T-helper 2 cell treated with Interferon-gamma antibody and Interleukin-4, amounts not matched to agents 5 μg/mL and 100 μg/mL, for 36 hours (primary cell): ENCODE data around the gene EP300.
A peak's percentile ranks its signal among the peaks of the same experiment; 100 is the strongest.
"Not testable (repeated sequence)": the region's sequence is repeated elsewhere in the genome, so short reads cannot be mapped to it uniquely, and the experiment has no call there.

Experiments used
- DNase-seq: peaks from one replicate; pipeline ENCODE4 v3.0.0; 2021; ENCODE audit warnings: low spot score
- H3K27ac Mint-ChIP-seq: one replicate; pipeline ENCODE4 v1.8.0; 2021; ENCODE audit warnings: mild to moderate bottlenecking, mixed read lengths
- H3K27me3 Mint-ChIP-seq: one replicate; pipeline ENCODE4 v1.8.0; 2021; ENCODE audit warnings: low read depth, mixed read lengths
- H3K36me3 Mint-ChIP-seq: one replicate; pipeline ENCODE4 v1.8.0; 2021; ENCODE audit warnings: low read depth, mixed read lengths
- H3K4me1 Mint-ChIP-seq: one replicate; pipeline ENCODE4 v1.8.0; 2021; ENCODE audit warnings: low read depth, mixed read lengths
- H3K4me3 Mint-ChIP-seq: one replicate; pipeline ENCODE4 v1.8.0; 2022; ENCODE audit warnings: mild to moderate bottlenecking, moderate library complexity, mixed read lengths
- H3K9me3 Mint-ChIP-seq: one replicate; pipeline ENCODE4 v1.8.0; 2021; ENCODE audit warnings: mixed read lengths

Gene EP300

GRCh38 chr22:41147722-41148121, 55.3 kb downstream of the EP300 start:
- Mint-ChIP-seq H3K4me1 (no peaks in the 10 kb centered on the region), H3K4me3 (no peak overlapping the region), H3K36me3 (peaks cover 62% of the 10 kb centered on the region), H3K27ac (no peak overlapping the region), H3K9me3 (no peaks in the 10 kb centered on the region), H3K27me3 (no peaks in the 10 kb centered on the region)
- DNase-seq = no peak

GRCh38 chr22:41152902-41153301, 60.5 kb downstream of the EP300 start:
- H3K27me3 Mint-ChIP-seq = no peaks in the 10 kb centered on the region
- no peaks in the 10 kb centered on the region for H3K9me3 Mint-ChIP-seq
- H3K4me3 Mint-ChIP-seq = no peak overlapping the region
- peaks cover 79% of the 10 kb centered on the region for H3K36me3 Mint-ChIP-seq
- no peak for DNase-seq
- H3K27ac Mint-ChIP-seq = no peak overlapping the region
- no peaks in the 10 kb centered on the region for H3K4me1 Mint-ChIP-seq

GRCh38 chr22:41157083-41157482, 64.7 kb downstream of the EP300 start:
- H3K4me1 Mint-ChIP-seq = no peaks in the 10 kb centered on the region
- peaks cover 72% of the 10 kb centered on the region for H3K36me3 Mint-ChIP-seq
- H3K27ac Mint-ChIP-seq = no peak overlapping the region

GRCh38 chr22:41169157-41169556, 76.8 kb downstream of the EP300 start:
- DNase-seq = no peak
- H3K4me1 Mint-ChIP-seq = no peaks in the 10 kb centered on the region
- H3K9me3 Mint-ChIP-seq = no peaks in the 10 kb centered on the region
- H3K27ac Mint-ChIP-seq = no peak overlapping the region
- H3K36me3 Mint-ChIP-seq = peaks cover 54% of the 10 kb centered on the region
- no peak overlapping the region for H3K4me3 Mint-ChIP-seq
- H3K27me3 Mint-ChIP-seq = no peaks in the 10 kb centered on the region

More at GRCh38 chr22:41157083-41157482, 64.7 kb downstream of the EP300 start:
- H3K9me3 Mint-ChIP-seq = no peaks in the 10 kb centered on the region
- H3K4me3 Mint-ChIP-seq = no peak overlapping the region
- no peaks in the 10 kb centered on the region for H3K27me3 Mint-ChIP-seq
- no peak for DNase-seq

- no peak for DNase-seq
- H3K27ac Mint-ChIP-seq = no peak overlapping the region
- no peaks in the 10 kb centered on the region for H3K4me1 Mint-ChIP-seq
- H3K36me3 Mint-ChIP-seq = peaks cover 65% of the 10 kb centered on the region
- H3K9me3 Mint-ChIP-seq = no peaks in the 10 kb centered on the region
- no peaks in the 10 kb centered on the region for H3K27me3 Mint-ChIP-seq
- H3K4me3 Mint-ChIP-seq = no peak overlapping the region
Measured at GRCh38 chr22:41171996-41172395, 79.6 kb downstream of the EP300 start.

- no peak overlapping the region for H3K4me3 Mint-ChIP-seq
- H3K27ac Mint-ChIP-seq = no peak overlapping the region
- H3K4me1 Mint-ChIP-seq = no peaks in the 10 kb centered on the region
- peaks cover 63% of the 10 kb centered on the region for H3K36me3 Mint-ChIP-seq
- no peaks in the 10 kb centered on the region for H3K9me3 Mint-ChIP-seq
- H3K27me3 Mint-ChIP-seq = no peaks in the 10 kb centered on the region
- DNase-seq = no peak
Measured at GRCh38 chr22:41175546-41175945, 83.2 kb downstream of the EP300 start.

- Mint-ChIP-seq H3K27ac (no peak overlapping the region), H3K36me3 (peaks cover 61% of the 10 kb centered on the region), H3K4me3 (no peak overlapping the region), H3K9me3 (no peaks in the 10 kb centered on the region), H3K27me3 (no peaks in the 10 kb centered on the region), H3K4me1 (peaks cover 3% of the 10 kb centered on the region)
- DNase-seq = no peak
Measured at GRCh38 chr22:41177040-41177621, 84.7 kb downstream of the EP300 start.

- Mint-ChIP-seq H3K4me1 (peaks cover 3% of the 10 kb centered on the region), H3K9me3 (no peaks in the 10 kb centered on the region), H3K27me3 (no peaks in the 10 kb centered on the region), H3K4me3 (no peak overlapping the region), H3K27ac (no peak overlapping the region), H3K36me3 (peaks cover 55% of the 10 kb centered on the region)
- DNase-seq = no peak
Measured at GRCh38 chr22:41177622-41178424, 85.4 kb downstream of the EP300 start.

GRCh38 chr22:41178425-41178975, 86.1 kb downstream of the EP300 start:
- DNase-seq = no peak
- Mint-ChIP-seq H3K36me3 (peaks cover 48% of the 10 kb centered on the region), H3K27ac (no peak overlapping the region), H3K9me3 (no peaks in the 10 kb centered on the region), H3K4me3 (no peak overlapping the region), H3K27me3 (no peaks in the 10 kb centered on the region), H3K4me1 (peaks cover 3% of the 10 kb centered on the region)

GRCh38 chr22:41180362-41180761, 88.0 kb downstream of the EP300 start:
- not testable (repeated sequence) for H3K4me1 Mint-ChIP-seq, H3K9me3 Mint-ChIP-seq, DNase-seq, H3K4me3 Mint-ChIP-seq, H3K27ac Mint-ChIP-seq, H3K27me3 Mint-ChIP-seq
- peaks cover 38% of the 10 kb centered on the region for H3K36me3 Mint-ChIP-seq

GRCh38 chr22:41180926-41181325, 88.5 kb downstream of the EP300 start:
- H3K27me3 Mint-ChIP-seq = no peaks in the 10 kb centered on the region
- H3K4me3 Mint-ChIP-seq = no peak overlapping the region
- no peaks in the 10 kb centered on the region for H3K9me3 Mint-ChIP-seq
- peaks cover 3% of the 10 kb centered on the region for H3K4me1 Mint-ChIP-seq
- H3K36me3 Mint-ChIP-seq = peaks cover 32% of the 10 kb centered on the region
- no peak overlapping the region for H3K27ac Mint-ChIP-seq
- DNase-seq = no peak

GRCh38 chr22:41181349-41182241, 89.2 kb downstream of the EP300 start:
- Mint-ChIP-seq H3K4me3 (no peak overlapping the region), H3K27ac (peak overlapping the region; percentile 62), H3K27me3 (no peaks in the 10 kb centered on the region), H3K9me3 (no peaks in the 10 kb centered on the region), H3K36me3 (peaks cover 27% of the 10 kb centered on the region), H3K4me1 (peaks cover 3% of the 10 kb centered on the region)
- no peak for DNase-seq

- no peaks in the 10 kb centered on the region for H3K9me3 Mint-ChIP-seq
- H3K27ac Mint-ChIP-seq = no peak overlapping the region
- H3K4me3 Mint-ChIP-seq = no peak overlapping the region
- H3K36me3 Mint-ChIP-seq = peaks cover 9% of the 10 kb centered on the region
- no peak for DNase-seq
- H3K4me1 Mint-ChIP-seq = peaks cover 3% of the 10 kb centered on the region
- H3K27me3 Mint-ChIP-seq = peaks cover 3% of the 10 kb centered on the region
Measured at GRCh38 chr22:41184679-41185078, 92.3 kb downstream of the EP300 start.

GRCh38 chr22:41191467-41191866, 99.1 kb downstream of the EP300 start:
- Mint-ChIP-seq H3K4me1 (peaks cover under 1% of the 10 kb centered on the region), H3K27me3 (peaks cover 16% of the 10 kb centered on the region), H3K9me3 (no peaks in the 10 kb centered on the region), H3K27ac (no peak overlapping the region), H3K36me3 (no peaks in the 10 kb centered on the region), H3K4me3 (no peak overlapping the region)
- DNase-seq = no peak
